ES-I3 (cell line): ENCODE results near the gene RFTN1.

ENCODE experiments used
- H3K36me3 ChIP-seq: 2 replicates; pipeline ENCODE4 v1.6.1; 2013; ENCODE audit warnings: mild to moderate bottlenecking, low read length, control low read depth, moderate library complexity; ENCODE audit not compliant: insufficient read depth
- H3K4me1 ChIP-seq: 2 replicates; pipeline ENCODE4 v1.6.1; 2013; ENCODE audit warnings: mild to moderate bottlenecking, control low read depth, low read length; ENCODE audit not compliant: insufficient read depth
- H3K9ac ChIP-seq: 2 replicates; pipeline ENCODE4 v1.6.1; 2013; ENCODE audit warnings: low read depth, mild to moderate bottlenecking, low read length, moderate library complexity
- H3K9me3 ChIP-seq: 2 replicates; pipeline ENCODE4 v1.6.1; 2013; ENCODE audit warnings: mild to moderate bottlenecking, low read length, moderate library complexity; ENCODE audit not compliant: control insufficient read depth, insufficient read depth

RFTN1 gene

DNA sequence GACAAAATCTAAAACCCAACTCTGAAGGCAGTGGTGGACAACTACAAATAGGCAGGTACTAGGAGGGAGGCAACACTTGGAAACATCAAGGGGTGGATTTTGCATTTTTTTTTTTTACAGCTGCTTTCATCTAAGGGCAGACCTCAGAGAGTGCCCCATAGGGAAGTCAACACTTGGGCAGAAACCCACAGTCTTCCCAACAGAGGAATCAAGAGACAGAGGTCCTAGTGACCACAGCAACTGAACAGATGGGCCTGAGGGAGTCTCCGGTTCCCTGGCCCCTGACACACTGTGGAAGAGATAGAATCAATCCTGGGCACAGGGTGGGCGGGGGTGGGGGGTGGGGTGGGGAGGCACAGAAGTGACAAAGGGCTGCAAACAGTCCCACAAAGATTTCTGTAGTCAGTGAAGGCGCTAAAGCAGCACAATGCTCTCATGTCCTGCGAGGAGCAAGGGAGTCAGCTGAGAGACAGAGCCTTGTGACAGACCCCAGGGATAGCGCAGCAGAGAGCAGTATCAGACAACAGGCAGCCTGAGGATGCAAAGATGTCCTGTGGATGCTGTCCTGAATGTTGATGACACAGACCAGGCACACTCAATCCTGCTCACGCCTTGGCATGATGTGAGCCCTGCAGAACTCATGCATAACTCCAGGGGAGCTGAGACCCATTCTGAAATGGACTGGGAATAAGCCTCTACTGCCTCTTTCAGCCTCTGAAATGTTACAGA is 6.9 kb upstream of the RFTN1 start:
- Histone ChIP-seq H3K36me3 (no peaks in the 10 kb centered on the region), H3K4me1 (0 out of 2 replicates have a peak, but pooled peaks cover 6% of the 10 kb centered on the region), H3K9ac (no peak overlapping the region), H3K9me3 (no peaks in the 10 kb centered on the region; the same call in 1 of the 2 replicates)

DNA sequence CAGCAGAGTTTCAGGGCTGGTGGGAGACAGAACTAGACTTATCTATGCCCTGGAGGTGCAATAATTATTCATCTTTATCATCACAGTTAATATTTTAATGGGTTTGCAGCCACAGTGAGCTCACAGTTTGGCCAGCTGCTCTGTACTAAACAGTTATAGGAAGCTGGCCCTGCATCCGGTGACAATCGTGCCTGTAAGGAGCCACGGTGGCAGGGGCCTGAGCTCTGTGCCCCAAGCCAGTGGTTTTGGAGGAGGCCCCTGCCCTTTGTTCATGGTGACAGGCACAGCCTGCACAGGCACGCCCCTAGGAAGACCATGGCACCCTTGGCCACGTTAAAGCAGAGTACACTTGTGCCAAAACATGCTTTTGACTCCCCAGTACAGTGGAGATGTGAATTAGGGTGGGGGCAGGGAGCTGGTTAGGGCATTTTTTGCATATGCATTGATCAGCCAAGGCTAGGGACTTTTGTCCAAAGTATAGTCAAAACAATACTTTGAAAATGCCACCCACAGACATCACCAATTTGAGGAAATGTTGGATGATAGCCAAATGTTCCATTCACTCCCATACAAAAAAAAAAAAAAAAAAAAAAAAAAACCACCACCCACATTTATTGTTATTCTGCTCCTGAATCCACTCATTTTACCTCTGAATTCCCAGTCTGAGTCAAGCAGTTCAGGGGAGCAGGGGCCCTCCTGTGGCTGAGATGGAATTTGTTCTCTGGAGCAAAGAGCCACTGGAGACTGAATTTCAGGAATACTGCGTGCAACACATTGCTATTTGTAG is 3.4 kb upstream of the RFTN1 start:
- H3K9ac ChIP-seq: no peak overlapping the region
- 0 out of 2 replicates have a peak, but pooled peaks cover 7% of the 10 kb centered on the region for H3K4me1 ChIP-seq
- no peaks in the 10 kb centered on the region for H3K9me3 ChIP-seq
- no peaks in the 10 kb centered on the region for H3K36me3 ChIP-seq

DNA sequence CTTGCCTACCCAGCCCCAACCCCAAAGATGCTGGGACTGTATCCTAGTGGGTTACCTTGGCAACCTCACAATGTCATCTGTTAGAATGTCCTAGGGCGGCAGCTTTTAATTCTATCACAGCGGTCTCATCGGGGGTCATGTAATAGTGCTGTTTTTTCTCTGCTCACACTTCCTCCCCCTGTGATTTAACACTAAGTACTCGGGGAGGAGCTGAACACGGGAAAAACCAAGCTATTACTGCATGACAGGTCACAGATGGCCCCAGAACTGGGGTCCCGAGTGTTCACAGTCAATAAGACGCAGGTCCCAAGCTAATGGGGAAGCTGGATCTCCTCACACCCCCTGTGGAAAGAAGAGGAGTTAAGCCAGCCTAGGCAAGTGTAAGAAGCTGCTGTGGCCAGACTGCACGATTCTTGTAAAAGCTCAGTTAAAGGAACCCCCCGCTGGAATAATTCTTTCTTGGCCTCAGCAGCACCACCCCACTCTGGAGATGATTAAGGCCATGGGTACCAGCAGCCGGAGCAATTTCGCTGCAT is 2.5 kb upstream of the RFTN1 start:
- Histone ChIP-seq H3K4me1 (0 out of 2 replicates have a peak, but pooled peaks cover 12% of the 10 kb centered on the region), H3K9ac (no peak overlapping the region), H3K9me3 (no peaks in the 10 kb centered on the region), H3K36me3 (no peaks in the 10 kb centered on the region)

DNA sequence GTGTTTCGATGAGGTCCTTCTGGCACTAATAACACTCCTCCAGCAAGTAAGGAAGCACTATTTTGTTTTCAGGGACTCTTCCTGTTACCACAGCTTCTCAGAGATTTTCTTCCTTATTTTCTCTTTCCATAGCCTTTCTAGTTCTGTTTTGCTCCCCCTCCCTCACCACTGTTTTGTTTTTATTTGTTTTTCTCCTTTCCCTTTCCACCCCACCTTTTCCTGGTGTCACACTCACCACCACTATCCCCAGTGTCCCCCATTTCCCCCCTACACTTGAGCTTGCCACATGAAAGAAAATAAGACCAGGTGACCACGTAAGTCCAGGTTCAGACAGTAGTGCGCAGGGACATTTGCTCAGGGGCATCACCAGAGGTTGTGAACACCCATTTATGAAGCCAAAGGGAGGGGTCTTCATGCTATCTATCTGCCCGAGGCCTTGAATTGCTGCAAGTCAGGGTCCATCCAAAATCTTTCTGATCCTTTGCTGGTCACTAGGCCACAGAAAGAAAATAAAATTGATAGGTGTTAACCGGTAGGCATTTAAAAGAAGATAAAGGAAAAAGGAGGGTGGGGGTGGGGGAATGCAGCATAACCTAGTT is 1.4 kb upstream of the RFTN1 start:
- H3K9ac ChIP-seq: no peak overlapping the region
- 0 out of 2 replicates have a peak, but pooled peaks cover 12% of the 10 kb centered on the region for H3K4me1 ChIP-seq
- no peaks in the 10 kb centered on the region for H3K36me3 ChIP-seq
- no peaks in the 10 kb centered on the region for H3K9me3 ChIP-seq

DNA sequence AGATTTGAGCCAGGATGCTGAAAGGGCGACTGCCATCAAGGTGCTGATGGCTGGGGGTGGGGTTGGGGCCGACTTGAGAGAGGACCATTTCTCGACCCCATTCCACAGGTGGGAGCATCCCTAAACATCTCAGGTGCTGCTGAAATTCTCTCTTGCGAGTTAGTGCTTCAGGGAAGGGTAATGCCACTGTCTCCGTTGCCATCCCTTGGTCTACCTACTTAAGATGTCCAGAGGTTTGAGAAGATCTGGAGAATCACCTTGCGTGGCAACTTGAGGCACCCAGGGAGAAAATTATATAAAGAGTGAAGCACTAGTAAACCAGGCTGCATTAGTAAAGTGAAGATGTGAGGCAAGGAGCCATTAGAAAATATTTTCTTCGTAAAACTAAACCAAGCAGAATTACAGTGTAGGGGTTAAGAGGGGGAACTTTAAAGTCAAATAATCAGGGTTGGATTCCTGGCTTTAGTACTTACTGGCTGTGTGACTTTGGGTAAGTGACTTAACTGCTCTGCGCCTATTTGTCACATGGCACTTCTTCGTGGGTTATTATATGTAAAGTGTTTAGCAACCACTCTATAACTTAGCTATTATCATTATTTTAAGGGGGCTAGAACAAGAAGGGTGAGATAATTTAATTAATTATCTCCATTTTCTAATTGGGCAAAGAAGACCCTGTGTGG is 662 bp upstream of the RFTN1 start:
- H3K4me1 ChIP-seq: 0 out of 2 replicates have a peak, but pooled peaks cover 12% of the 10 kb centered on the region
- peak overlapping the region; percentile 57; the same call in 1 of the 2 replicates for H3K9ac ChIP-seq
- no peaks in the 10 kb centered on the region for H3K36me3 ChIP-seq
- H3K9me3 ChIP-seq: no peaks in the 10 kb centered on the region

DNA sequence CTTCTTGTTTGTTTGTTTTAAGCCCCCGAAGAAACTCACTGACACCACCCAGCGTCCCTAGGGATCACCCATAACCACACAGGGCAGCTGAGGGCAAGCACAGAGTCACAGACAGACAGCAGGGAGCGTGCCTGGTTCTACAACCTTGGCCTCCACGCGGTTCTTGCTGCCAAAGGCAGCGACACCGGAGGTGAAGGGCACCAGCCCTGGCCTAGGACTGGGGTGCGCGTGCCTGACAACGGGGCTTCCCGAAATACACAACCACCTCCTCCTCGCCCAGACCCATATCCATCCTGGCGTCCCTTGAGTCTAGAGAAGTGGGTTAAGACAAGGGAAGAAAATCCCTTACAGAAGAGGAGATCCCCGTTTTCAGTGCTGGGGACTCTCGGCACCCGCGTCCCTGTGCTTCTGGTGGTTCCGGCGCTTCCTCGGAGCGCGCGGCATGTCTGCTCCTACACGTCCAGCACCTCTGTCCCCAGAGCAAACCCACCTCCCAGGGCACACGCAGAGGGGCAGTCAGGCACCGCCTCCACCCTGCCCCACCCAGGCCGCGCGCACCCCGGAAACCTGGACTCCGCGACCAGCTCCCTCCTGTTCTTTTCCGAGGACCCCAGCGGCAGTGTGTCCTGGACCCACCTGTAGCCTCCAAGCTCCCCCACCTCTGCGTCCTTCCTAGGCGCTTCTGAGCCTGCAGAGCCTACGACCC is 911 bp downstream of the RFTN1 start:
- Histone ChIP-seq H3K9ac (peak overlapping the region; percentile 57; the same call in 1 of the 2 replicates), H3K9me3 (no peaks in the 10 kb centered on the region), H3K36me3 (no peaks in the 10 kb centered on the region), H3K4me1 (0 out of 2 replicates have a peak, but pooled peaks cover 12% of the 10 kb centered on the region)

DNA sequence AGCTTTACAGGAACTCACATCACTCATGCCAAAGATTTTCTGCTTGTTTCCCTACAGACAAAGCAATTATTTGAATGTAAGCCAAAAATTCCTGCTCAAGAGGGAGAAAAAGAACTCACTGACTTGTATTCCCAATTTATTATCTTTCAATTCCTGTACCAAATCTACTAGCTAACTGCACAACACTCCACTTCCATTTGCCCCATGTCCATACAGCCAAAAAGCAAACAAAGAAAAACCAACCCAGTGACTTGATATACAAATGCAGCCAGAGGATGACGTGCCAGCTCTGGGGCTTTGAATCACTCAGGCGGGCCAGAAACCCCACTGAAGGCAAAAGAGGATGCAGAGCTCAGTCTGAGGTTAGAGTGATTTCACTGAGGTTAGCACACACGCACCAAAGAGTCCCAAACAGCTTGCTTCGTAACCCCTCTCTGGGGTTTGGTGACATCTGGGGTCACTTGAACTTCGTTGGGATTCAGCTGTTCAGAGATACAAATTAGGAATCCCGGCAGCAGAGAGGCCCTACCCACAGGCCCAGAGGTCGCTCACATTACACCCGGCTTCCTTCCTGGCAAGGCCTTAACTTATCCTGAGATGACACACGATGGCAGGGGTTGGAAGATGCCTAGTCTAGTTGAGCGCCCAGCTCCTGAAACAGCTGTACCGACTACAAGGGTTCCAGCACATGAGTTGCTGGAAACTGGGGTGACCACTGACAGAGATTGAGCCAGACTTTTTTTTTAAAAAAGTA is 1.6 kb downstream of the RFTN1 start:
- Histone ChIP-seq H3K9ac (peak overlapping the region; percentile 57; the same call in 1 of the 2 replicates), H3K36me3 (no peaks in the 10 kb centered on the region), H3K9me3 (no peaks in the 10 kb centered on the region), H3K4me1 (0 out of 2 replicates have a peak, but pooled peaks cover 10% of the 10 kb centered on the region)

DNA sequence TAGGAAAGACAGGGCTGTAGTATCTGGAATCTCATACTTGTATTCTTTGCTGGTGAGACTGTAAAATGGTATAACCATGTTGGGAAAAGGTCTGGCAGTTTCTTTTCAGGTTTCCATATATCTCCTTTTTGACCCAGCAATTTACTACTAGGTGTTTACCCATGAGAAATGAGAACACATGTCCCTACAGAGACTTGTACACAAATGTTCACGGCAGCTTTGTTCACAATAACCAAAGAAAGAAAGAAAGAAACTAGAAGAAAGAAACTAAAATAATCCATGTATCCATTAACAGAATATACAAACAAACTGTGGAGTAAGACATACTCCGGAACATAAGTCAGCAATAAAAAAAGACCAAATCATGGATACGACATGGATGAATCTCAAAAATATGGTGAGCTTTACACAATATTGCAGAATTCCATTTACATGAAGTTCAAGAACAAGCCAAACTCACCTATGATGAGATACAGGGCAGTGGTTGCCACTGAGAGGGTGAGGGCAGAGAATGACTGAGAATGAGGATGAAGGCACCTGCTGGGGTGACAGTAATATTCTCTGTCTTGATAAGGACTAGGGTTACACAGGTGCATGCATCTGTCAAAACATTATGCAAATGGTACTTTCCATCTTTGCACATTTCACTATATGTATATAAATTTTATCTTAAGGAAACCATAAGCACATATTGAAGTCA is 2.7 kb downstream of the RFTN1 start:
- no peak overlapping the region for H3K9ac ChIP-seq
- no peaks in the 10 kb centered on the region for H3K36me3 ChIP-seq
- no peaks in the 10 kb centered on the region for H3K9me3 ChIP-seq
- H3K4me1 ChIP-seq: 0 out of 2 replicates have a peak, but pooled peaks cover 5% of the 10 kb centered on the region

DNA sequence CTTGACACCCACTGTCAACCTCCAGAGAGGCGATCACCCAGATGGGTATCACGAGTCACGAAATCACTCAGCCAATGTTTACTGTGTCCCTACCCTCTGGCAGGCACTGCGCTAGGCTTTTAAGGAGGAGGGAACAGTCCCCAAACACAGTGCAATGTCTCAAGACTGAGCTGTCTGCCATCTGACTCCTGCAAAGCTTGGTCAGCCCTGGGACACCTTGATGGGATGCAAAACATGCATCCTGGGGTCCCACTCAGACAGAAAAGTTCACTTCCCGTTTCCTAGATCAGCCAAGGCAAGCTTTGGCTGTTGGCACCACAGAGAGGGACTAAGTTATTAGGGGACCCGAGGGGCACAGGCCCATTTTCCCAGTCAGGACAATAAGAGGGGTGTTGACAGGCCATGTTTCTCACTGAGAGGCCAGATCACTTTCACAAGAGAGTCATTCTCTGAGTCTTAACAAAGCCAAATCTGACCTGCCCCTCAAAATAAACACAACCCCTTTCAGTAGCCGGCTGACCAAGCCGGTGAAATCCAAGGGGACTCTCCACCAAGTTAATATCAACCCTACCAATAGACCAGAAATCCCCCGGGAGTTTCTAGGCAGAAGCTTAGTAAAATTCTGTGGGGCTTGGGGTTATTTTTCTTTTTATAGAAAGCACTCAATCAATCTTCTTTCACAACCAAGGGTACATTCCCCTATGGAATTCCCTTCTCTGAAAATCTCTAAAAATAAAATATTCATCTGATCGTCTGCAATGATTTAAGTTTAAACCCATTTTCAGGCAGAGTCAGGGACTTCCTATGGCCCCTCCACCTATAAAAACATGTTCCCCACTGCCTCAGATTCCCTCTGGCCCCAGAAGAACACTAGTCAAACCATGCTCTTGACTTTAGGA is 3.5 kb downstream of the RFTN1 start:
- Histone ChIP-seq H3K9me3 (no peaks in the 10 kb centered on the region), H3K4me1 (0 out of 2 replicates have a peak, but pooled peaks cover 5% of the 10 kb centered on the region), H3K9ac (no peak overlapping the region), H3K36me3 (no peaks in the 10 kb centered on the region)

DNA sequence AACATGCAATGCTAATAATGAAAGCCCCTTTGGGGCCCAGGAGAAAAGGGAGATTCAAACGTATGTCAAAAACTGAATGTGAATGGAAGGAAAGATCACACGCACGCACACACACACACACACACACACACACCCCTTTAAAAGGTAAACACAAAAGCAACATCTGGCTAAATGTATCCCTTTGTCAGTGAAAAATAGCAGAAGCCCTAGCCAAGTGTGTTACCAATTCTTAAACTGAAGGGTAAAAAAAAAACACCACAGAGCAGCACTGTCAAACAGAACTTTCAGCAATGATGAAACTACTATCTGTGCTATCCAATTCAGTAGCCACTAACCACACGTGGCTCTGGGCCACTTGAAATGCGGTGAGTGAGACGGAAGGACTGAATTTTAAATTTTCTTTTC is 4.9 kb downstream of the RFTN1 start:
- H3K36me3 ChIP-seq: no peaks in the 10 kb centered on the region
- H3K9me3 ChIP-seq: no peaks in the 10 kb centered on the region
- H3K9ac ChIP-seq: no peak overlapping the region
- H3K4me1 ChIP-seq: 0 out of 2 replicates have a peak, but pooled peaks cover 5% of the 10 kb centered on the region

DNA sequence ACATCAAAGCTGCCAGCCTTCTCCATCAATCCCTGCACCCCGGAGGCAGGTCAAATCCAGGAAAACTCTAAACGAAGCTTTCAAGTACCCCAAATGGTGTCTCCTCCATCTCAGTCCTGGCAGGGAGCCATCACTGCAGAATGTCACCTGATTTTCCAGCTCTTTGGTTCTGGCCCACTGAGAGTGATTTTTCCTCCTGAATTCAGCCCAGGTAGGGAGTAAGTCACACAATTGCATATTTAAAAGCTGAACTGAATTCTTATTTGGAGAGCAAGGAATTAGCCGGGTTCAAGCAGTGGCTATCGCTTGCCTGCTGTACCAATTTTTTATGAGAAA is 5.3 kb downstream of the RFTN1 start:
- H3K9me3 ChIP-seq: no peaks in the 10 kb centered on the region
- no peak overlapping the region for H3K9ac ChIP-seq
- 0 out of 2 replicates have a peak, but pooled peaks cover 5% of the 10 kb centered on the region for H3K4me1 ChIP-seq
- H3K36me3 ChIP-seq: no peaks in the 10 kb centered on the region
